Liver (tissue), 9 donors: ENCODE measurements around the gene ABCA1. TPM values are rescaled to one million over a fixed set of nuclear protein-coding genes. Genes with fewer than 3 reads are reported as not detected.
A peak's percentile ranks its signal among the peaks of the same experiment; 100 is the strongest.

Experiments used
- DNase-seq: peaks from one replicate; pipeline ENCODE4 v3.0.0-alpha.2; 2017; ENCODE audit warnings: low spot score
- H3K27ac ChIP-seq, 2 donors: one replicate each; pipeline ENCODE4 v1.7.0; 2013; ENCODE audit warnings: inconsistent platforms in 2 of 2, low read length in 2 of 2, control low read depth in 1 of 2, low read depth in 1 of 2, mild to moderate bottlenecking in 1 of 2
- H3K27me3 ChIP-seq, 4 donors: one replicate each; pipeline versions ENCODE4 v1.6.1 to v1.7.0; 2013; ENCODE audit warnings: low read length in 3 of 4, inconsistent platforms in 1 of 4, mild to moderate bottlenecking in 1 of 4, moderate library complexity in 1 of 4; ENCODE audit not compliant: control insufficient read depth in 4 of 4, insufficient read depth in 4 of 4
- H3K36me3 ChIP-seq, 4 donors: one replicate each; pipeline versions ENCODE4 v1.6.1 to v1.7.0; 2013; ENCODE audit warnings: low read length in 3 of 4, mild to moderate bottlenecking in 3 of 4, low read depth in 1 of 4, moderate library complexity in 1 of 4; ENCODE audit not compliant: control insufficient read depth in 4 of 4, insufficient read depth in 3 of 4
- H3K4me1 ChIP-seq, 4 donors: one replicate each; pipeline versions ENCODE4 v1.6.1 to v1.7.0; 2013; ENCODE audit warnings: low read length in 3 of 4, mild to moderate bottlenecking in 3 of 4, moderate library complexity in 1 of 4; ENCODE audit not compliant: control insufficient read depth in 4 of 4, insufficient read depth in 4 of 4
- H3K4me3 ChIP-seq, 3 donors: one replicate each; pipeline versions ENCODE4 v1.6.1 to v1.7.0; 2013; ENCODE audit warnings: low read length in 3 of 3, control low read depth in 1 of 3, low read depth in 1 of 3, mild to moderate bottlenecking in 1 of 3
- H3K9ac ChIP-seq, 2 donors: one replicate each; pipeline ENCODE4 v1.7.0; 2013; ENCODE audit warnings: low read length in 2 of 2, mild to moderate bottlenecking in 2 of 2, moderate library complexity in 2 of 2, control low read depth in 1 of 2, low read depth in 1 of 2
- H3K9me3 ChIP-seq, 4 donors: one replicate each; pipeline versions ENCODE4 v1.6.1 to v1.7.0; 2013; ENCODE audit warnings: low read length in 3 of 4; ENCODE audit not compliant: control insufficient read depth in 4 of 4
- ATF3 ChIP-seq: IDR thresholded peaks from 2 replicates; pipeline ENCODE4 v1.6.1; 2016; ENCODE audit warnings: antibody characterized with exemption
- CTCF ChIP-seq: fragments of 150-350 bp; IDR thresholded peaks from 2 replicates; pipeline ENCODE4 v1.5.1; 2017; ENCODE audit warnings: improper control_type of control experiment, low read depth, low read length; ENCODE audit not compliant: missing input control
- EGR1 ChIP-seq, 2 donors: IDR thresholded peaks; 2 replicates each; pipeline ENCODE4 v1.6.1; 2016 to 2018; ENCODE audit warnings: antibody characterized with exemption in 2 of 2, low read depth in 2 of 2
- FOXA1 ChIP-seq: IDR thresholded peaks from 2 replicates; pipeline ENCODE4 v1.6.1; 2016; ENCODE audit warnings: antibody characterized with exemption
- FOXA2 ChIP-seq: IDR thresholded peaks from 2 replicates; pipeline ENCODE4 v1.6.1; 2016; ENCODE audit warnings: antibody characterized with exemption
- GABPA ChIP-seq, 2 donors: IDR thresholded peaks in 1 of 2; conservative IDR thresholded peaks in 1 of 2; 2 replicates each; pipeline ENCODE4 v1.6.1; 2016; ENCODE audit warnings: antibody characterized with exemption in 2 of 2, mild to moderate bottlenecking in 1 of 2, moderate library complexity in 1 of 2
- HNF4A ChIP-seq, 2 donors: conservative IDR thresholded peaks; 2 replicates each; pipeline ENCODE4 v1.6.1; 2016; ENCODE audit warnings: antibody characterized with exemption in 2 of 2, mild to moderate bottlenecking in 2 of 2
- HNF4G ChIP-seq: IDR thresholded peaks from 2 replicates; pipeline ENCODE4 v1.6.1; 2016; ENCODE audit warnings: antibody characterized with exemption
- JUND ChIP-seq, 2 donors: IDR thresholded peaks; 2 replicates each; pipeline ENCODE4 v1.6.1; 2016; ENCODE audit warnings: antibody characterized with exemption in 2 of 2
- MAX ChIP-seq: IDR thresholded peaks from 2 replicates; pipeline ENCODE4 v1.6.1; 2016; ENCODE audit warnings: antibody characterized with exemption
- NR2F2 ChIP-seq: IDR thresholded peaks from 2 replicates; pipeline ENCODE4 v1.6.1; 2016; ENCODE audit warnings: antibody characterized with exemption
- RAD21 ChIP-seq, 2 donors: IDR thresholded peaks; 2 replicates each; pipeline ENCODE4 v1.6.1; 2016; ENCODE audit warnings: antibody characterized with exemption in 2 of 2, mild to moderate bottlenecking in 2 of 2
- REST ChIP-seq: IDR thresholded peaks from 2 replicates; pipeline ENCODE4 v1.6.1; 2016; ENCODE audit warnings: antibody characterized with exemption, mild to moderate bottlenecking
- RXRA ChIP-seq, 2 donors: IDR thresholded peaks; 2 replicates each; pipeline ENCODE4 v1.6.1; 2017 to 2018; ENCODE audit warnings: antibody characterized with exemption in 2 of 2, mild to moderate bottlenecking in 1 of 2
- SP1 ChIP-seq: IDR thresholded peaks from 2 replicates; pipeline ENCODE4 v1.6.1; 2018; ENCODE audit warnings: antibody characterized with exemption, mild to moderate bottlenecking
- TAF1 ChIP-seq: conservative IDR thresholded peaks from 2 replicates; pipeline ENCODE4 v1.6.1; 2016; ENCODE audit warnings: antibody characterized with exemption, mild to moderate bottlenecking
- YY1 ChIP-seq: IDR thresholded peaks from 2 replicates; pipeline ENCODE4 v1.6.1; 2016; ENCODE audit warnings: antibody characterized with exemption, mild to moderate bottlenecking
- ZBTB33 ChIP-seq: IDR thresholded peaks from 2 replicates; pipeline ENCODE4 v1.6.1; 2016; ENCODE audit warnings: antibody characterized with exemption
- WGBS: extraction: QIAGEN DNeasy Blood & Tissue Kit; methylation state at CpG from one replicate; pipeline ENCODE4 v1.1.7; 2013; 5-methylcytosine and 5-hydroxymethylcytosine counted together
- polyA plus RNA-seq, 2 donors: library from polyadenylated mRNA; stranded (reverse) in 1 of 2; unstranded in 1 of 2; fragments of 200-250 nt in 1 of 2; fragments of >200 nt in 1 of 2; fragmentation: Nextera tagmentation in 1 of 2; extraction: Ambion mirVana in 1 of 2; gene quantifications; one replicate each; pipeline versions ENCODE4 v1.2.1 to v1.2.3, GENCODE V29; 2013 to 2015
- total RNA-seq, 2 donors: library from RNA; depleted of rRNA; stranded (reverse); fragments of >200 nt; gene quantifications; one replicate each; pipeline ENCODE4 v1.2.3, GENCODE V29; 2014
- donor health status: healthy.
- donor health status: healthy.
- donor health status: healthy.
- donor health status: healthy.
- donor health status: healthy.

Gene ABCA1
- 100 to 1,000 TPM in 1 of 2 donors, 10 to 100 TPM in 1; 83.9 to 223 TPM for total RNA-seq
- 10 to 100 TPM; 15.4 to 42.0 TPM for polyA plus RNA-seq

- H3K27ac ChIP-seq = peak within 1 kb of the TSS; percentile 90 to 91
- H3K36me3 ChIP-seq = no peaks in the 10 kb centered on the region
- H3K9ac ChIP-seq = peak within 1 kb of the TSS; percentile 40 to 96
- H3K27me3 ChIP-seq = no peaks in the 10 kb centered on the region
- peaks cover 6 to 27% (median 13%) of the 10 kb centered on the region in 4 donors for H3K4me1 ChIP-seq
- 10% methylated on average over 53 of the region's 53 CpGs for WGBS
- TF ChIP-seq RAD21 (IDR thresholded peaks at IDR 0.05) = peak; percentile 47 to 52
- TF ChIP-seq FOXA2 = no peak
- TF ChIP-seq ATF3 = no peak
- peak; percentile 84 for TF ChIP-seq TAF1
- TF ChIP-seq YY1 = no peak
- peak in 1 of 2 donors; percentile 25 for TF ChIP-seq HNF4A (conservative IDR thresholded peaks at IDR 0.05)
- TF ChIP-seq ZBTB33 = no peak
- no peak for TF ChIP-seq FOXA1
- peak; percentile 31 for TF ChIP-seq REST
- peak; percentile 90 to 95 for TF ChIP-seq RXRA (IDR thresholded peaks at IDR 0.05)
- TF ChIP-seq JUND (IDR thresholded peaks at IDR 0.05) = peak in 1 of 2 donors; percentile 34
- TF ChIP-seq CTCF = no peak
- TF ChIP-seq NR2F2 = peak; percentile 10
- peak; percentile 68 for TF ChIP-seq SP1
- peak; percentile 27 to 44 for TF ChIP-seq EGR1 (IDR thresholded peaks at IDR 0.05; ENCODE audit: low read depth in 2 of 2)
- no peak for TF ChIP-seq HNF4G
- no peak for TF ChIP-seq GABPA (IDR thresholded peaks at IDR 0.05 in 1 of 2, conservative IDR thresholded peaks at IDR 0.05 in 1 of 2)
- peak; percentile 93 for TF ChIP-seq MAX
- peak within 1 kb of the TSS; percentile 82 to 96 (median 84) for H3K4me3 ChIP-seq
- peak; percentile 83 for DNase-seq
- no peaks in the 10 kb centered on the region for H3K9me3 ChIP-seq
Measured at GRCh38 chr9:104927912-104928740, at the start of gene ABCA1. Gene ABCA1 (minus strand): TSS chr9:104928155. CDS start chr9:104903679, 24,476 bp downstream.
